ENCODE results near the gene GREB1L. TPM values are rescaled to one million over a fixed set of nuclear protein-coding genes. Genes with fewer than 3 reads are reported as not detected.

GREB1L gene
- total RNA-seq, 1 experiment from 2014 or later, result 0.26 TPM

DNA sequence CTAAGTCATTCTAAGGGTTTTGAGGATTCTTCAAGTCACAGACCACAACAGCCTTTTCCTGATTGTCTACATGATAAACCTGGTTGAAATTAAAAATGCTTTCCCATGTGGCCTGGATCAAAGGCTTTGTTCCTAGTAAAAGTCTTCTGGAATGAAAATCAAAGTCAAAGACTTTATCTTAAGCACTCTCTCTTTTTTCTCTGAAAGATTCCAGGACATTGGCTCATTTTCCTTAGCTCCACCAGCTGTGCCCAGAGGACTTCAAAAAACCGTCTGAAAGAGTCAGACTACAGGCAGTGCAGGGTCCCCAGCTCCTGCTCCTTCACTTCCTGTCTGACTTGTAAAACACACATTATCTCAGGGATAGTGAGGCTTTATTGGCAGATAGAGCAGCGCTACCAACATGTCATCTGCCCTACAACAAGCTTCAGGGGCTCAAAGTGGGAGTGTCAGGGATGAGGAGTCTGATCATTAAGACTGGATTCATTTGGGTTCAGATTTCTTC lies 210.3 kb downstream of the GREB1L start (continued):
- TF ChIP-seq, protein P1, sequence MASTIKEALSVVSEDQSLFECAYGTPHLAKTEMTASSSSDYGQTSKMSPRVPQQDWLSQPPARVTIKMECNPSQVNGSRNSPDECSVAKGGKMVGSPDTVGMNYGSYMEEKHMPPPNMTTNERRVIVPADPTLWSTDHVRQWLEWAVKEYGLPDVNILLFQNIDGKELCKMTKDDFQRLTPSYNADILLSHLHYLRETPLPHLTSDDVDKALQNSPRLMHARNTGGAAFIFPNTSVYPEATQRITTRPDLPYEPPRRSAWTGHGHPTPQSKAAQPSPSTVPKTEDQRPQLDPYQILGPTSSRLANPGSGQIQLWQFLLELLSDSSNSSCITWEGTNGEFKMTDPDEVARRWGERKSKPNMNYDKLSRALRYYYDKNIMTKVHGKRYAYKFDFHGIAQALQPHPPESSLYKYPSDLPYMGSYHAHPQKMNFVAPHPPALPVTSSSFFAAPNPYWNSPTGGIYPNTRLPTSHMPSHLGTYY (CRISPR knock-in tag; IDR thresholded peaks at IDR 0.05), result no peak
- no peak for TF ChIP-seq RELA (CRISPR knock-in tag; IDR thresholded peaks at IDR 0.05; ENCODE audit: borderline replicate concordance)
- TF ChIP-seq EMX1 (CRISPR knock-in tag; IDR thresholded peaks at IDR 0.05), result no peak
- TF ChIP-seq, protein P2, sequence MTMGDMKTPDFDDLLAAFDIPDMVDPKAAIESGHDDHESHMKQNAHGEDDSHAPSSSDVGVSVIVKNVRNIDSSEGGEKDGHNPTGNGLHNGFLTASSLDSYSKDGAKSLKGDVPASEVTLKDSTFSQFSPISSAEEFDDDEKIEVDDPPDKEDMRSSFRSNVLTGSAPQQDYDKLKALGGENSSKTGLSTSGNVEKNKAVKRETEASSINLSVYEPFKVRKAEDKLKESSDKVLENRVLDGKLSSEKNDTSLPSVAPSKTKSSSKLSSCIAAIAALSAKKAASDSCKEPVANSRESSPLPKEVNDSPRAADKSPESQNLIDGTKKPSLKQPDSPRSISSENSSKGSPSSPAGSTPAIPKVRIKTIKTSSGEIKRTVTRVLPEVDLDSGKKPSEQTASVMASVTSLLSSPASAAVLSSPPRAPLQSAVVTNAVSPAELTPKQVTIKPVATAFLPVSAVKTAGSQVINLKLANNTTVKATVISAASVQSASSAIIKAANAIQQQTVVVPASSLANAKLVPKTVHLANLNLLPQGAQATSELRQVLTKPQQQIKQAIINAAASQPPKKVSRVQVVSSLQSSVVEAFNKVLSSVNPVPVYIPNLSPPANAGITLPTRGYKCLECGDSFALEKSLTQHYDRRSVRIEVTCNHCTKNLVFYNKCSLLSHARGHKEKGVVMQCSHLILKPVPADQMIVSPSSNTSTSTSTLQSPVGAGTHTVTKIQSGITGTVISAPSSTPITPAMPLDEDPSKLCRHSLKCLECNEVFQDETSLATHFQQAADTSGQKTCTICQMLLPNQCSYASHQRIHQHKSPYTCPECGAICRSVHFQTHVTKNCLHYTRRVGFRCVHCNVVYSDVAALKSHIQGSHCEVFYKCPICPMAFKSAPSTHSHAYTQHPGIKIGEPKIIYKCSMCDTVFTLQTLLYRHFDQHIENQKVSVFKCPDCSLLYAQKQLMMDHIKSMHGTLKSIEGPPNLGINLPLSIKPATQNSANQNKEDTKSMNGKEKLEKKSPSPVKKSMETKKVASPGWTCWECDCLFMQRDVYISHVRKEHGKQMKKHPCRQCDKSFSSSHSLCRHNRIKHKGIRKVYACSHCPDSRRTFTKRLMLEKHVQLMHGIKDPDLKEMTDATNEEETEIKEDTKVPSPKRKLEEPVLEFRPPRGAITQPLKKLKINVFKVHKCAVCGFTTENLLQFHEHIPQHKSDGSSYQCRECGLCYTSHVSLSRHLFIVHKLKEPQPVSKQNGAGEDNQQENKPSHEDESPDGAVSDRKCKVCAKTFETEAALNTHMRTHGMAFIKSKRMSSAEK (CRISPR knock-in tag; IDR thresholded peaks at IDR 0.05; ENCODE audit: borderline replicate concordance), result no peak
- TF ChIP-seq, protein P3, sequence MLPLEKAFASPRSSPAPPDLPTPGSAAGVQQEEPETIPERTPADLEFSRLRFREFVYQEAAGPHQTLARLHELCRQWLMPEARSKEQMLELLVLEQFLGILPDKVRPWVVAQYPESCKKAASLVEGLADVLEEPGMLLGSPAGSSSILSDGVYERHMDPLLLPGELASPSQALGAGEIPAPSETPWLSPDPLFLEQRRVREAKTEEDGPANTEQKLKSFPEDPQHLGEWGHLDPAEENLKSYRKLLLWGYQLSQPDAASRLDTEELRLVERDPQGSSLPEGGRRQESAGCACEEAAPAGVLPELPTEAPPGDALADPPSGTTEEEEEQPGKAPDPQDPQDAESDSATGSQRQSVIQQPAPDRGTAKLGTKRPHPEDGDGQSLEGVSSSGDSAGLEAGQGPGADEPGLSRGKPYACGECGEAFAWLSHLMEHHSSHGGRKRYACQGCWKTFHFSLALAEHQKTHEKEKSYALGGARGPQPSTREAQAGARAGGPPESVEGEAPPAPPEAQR (CRISPR knock-in tag; IDR thresholded peaks at IDR 0.05), result no peak
- TF ChIP-seq FOXJ3 (CRISPR knock-in tag; IDR thresholded peaks at IDR 0.05; ENCODE audit: borderline replicate concordance), result no peak
- TF ChIP-seq ATF1 (CRISPR knock-in tag; IDR thresholded peaks at IDR 0.05), result no peak
- no peak for TF ChIP-seq ZNF219 (CRISPR knock-in tag; IDR thresholded peaks at IDR 0.05; ENCODE audit: borderline replicate concordance)
- TF ChIP-seq TEAD1 (CRISPR knock-in tag; IDR thresholded peaks at IDR 0.05), result no peak
- no peak for TF ChIP-seq CREM (CRISPR knock-in tag; IDR thresholded peaks at IDR 0.05)
- TF ChIP-seq, protein P4, sequence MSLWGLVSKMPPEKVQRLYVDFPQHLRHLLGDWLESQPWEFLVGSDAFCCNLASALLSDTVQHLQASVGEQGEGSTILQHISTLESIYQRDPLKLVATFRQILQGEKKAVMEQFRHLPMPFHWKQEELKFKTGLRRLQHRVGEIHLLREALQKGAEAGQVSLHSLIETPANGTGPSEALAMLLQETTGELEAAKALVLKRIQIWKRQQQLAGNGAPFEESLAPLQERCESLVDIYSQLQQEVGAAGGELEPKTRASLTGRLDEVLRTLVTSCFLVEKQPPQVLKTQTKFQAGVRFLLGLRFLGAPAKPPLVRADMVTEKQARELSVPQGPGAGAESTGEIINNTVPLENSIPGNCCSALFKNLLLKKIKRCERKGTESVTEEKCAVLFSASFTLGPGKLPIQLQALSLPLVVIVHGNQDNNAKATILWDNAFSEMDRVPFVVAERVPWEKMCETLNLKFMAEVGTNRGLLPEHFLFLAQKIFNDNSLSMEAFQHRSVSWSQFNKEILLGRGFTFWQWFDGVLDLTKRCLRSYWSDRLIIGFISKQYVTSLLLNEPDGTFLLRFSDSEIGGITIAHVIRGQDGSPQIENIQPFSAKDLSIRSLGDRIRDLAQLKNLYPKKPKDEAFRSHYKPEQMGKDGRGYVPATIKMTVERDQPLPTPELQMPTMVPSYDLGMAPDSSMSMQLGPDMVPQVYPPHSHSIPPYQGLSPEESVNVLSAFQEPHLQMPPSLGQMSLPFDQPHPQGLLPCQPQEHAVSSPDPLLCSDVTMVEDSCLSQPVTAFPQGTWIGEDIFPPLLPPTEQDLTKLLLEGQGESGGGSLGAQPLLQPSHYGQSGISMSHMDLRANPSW (CRISPR knock-in tag; conservative IDR thresholded peaks at IDR 0.05; ENCODE audit: low read depth), result no peak

DNA sequence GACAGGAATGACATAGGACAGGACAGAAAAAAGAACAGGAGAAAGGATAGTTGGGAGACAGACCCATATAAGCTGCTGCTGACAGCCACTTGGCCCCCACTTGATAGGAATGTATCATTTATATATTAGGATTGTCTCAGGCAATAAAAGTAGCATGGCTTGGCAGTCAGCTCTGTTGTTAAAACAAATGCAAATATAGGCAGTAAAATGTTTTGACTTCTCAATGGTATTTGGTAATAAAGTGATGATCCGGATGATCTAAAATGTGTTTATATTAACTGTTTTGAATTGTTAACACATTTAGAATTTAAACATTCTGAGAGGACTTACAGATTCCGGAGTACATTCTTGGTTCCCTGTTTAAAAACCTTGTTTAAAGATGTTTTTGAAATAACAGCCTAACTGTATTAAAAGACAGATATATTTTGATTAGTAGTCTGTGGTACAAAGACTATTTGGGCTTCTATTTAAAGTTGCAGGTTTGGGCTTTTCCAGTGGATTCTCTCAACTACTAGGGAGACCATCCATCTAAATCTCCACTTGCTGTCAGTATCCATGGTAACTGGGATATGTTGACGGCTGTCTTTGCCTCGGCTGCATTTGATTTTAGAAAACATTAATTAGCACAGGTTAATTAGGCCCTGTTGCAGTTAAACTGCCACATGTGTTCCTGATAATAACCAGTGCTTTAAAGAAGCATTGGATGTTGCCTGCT lies 210.9 kb downstream of the GREB1L start:
- no peak overlapping the region for H3K27ac Mint-ChIP-seq
- CTCF ChIA-PET, result interaction anchor here (0.6 kb wide), 2 partner anchors 46 to 281 kb away, joined by 4 to 6 read pairs; no protein-coding TSS in a partner anchor
- no peaks in the 10 kb centered on the region; the same call in 1 of the 2 replicates for H3K27me3 Mint-ChIP-seq (ENCODE audit: low read depth)
- TF ChIP-seq NFATC4 (CRISPR knock-in tag; IDR thresholded peaks at IDR 0.05), result no peak
- no peak for TF ChIP-seq JUN (CRISPR knock-in tag; IDR thresholded peaks at IDR 0.05)
- TF ChIP-seq NFE2L1 (CRISPR knock-in tag; IDR thresholded peaks at IDR 0.05), result no peak
- TF ChIP-seq, protein P5, sequence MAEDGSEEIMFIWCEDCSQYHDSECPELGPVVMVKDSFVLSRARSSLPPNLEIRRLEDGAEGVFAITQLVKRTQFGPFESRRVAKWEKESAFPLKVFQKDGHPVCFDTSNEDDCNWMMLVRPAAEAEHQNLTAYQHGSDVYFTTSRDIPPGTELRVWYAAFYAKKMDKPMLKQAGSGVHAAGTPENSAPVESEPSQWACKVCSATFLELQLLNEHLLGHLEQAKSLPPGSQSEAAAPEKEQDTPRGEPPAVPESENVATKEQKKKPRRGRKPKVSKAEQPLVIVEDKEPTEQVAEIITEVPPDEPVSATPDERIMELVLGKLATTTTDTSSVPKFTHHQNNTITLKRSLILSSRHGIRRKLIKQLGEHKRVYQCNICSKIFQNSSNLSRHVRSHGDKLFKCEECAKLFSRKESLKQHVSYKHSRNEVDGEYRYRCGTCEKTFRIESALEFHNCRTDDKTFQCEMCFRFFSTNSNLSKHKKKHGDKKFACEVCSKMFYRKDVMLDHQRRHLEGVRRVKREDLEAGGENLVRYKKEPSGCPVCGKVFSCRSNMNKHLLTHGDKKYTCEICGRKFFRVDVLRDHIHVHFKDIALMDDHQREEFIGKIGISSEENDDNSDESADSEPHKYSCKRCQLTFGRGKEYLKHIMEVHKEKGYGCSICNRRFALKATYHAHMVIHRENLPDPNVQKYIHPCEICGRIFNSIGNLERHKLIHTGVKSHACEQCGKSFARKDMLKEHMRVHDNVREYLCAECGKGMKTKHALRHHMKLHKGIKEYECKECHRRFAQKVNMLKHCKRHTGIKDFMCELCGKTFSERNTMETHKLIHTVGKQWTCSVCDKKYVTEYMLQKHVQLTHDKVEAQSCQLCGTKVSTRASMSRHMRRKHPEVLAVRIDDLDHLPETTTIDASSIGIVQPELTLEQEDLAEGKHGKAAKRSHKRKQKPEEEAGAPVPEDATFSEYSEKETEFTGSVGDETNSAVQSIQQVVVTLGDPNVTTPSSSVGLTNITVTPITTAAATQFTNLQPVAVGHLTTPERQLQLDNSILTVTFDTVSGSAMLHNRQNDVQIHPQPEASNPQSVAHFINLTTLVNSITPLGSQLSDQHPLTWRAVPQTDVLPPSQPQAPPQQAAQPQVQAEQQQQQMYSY (CRISPR knock-in tag; IDR thresholded peaks at IDR 0.05), result no peak
- TF ChIP-seq, protein P6, sequence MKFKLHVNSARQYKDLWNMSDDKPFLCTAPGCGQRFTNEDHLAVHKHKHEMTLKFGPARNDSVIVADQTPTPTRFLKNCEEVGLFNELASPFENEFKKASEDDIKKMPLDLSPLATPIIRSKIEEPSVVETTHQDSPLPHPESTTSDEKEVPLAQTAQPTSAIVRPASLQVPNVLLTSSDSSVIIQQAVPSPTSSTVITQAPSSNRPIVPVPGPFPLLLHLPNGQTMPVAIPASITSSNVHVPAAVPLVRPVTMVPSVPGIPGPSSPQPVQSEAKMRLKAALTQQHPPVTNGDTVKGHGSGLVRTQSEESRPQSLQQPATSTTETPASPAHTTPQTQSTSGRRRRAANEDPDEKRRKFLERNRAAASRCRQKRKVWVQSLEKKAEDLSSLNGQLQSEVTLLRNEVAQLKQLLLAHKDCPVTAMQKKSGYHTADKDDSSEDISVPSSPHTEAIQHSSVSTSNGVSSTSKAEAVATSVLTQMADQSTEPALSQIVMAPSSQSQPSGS (CRISPR knock-in tag; IDR thresholded peaks at IDR 0.05; ENCODE audit: borderline replicate concordance, low read depth), result no peak
- TF ChIP-seq, protein P4 (CRISPR knock-in tag; conservative IDR thresholded peaks at IDR 0.05; ENCODE audit: low read depth), result no peak
- TF ChIP-seq NR3C1 (CRISPR knock-in tag; conservative IDR thresholded peaks at IDR 0.05; ENCODE audit: low read depth), result no peak

More for the DNA sequence above, 210.9 kb downstream of the GREB1L start:
- Mint-ChIP-seq H3K4me1 (peaks cover 4% of the 10 kb centered on the region), H3K4me3 (no peak overlapping the region), H3K9me3 (no peaks in the 10 kb centered on the region), H3K36me3 (no peaks in the 10 kb centered on the region)
- ATAC-seq (no peak), DNase-seq (ENCODE audit: low spot score) (no peak)
- POLR2A ChIA-PET, result interaction anchor here (0.6 kb wide), 1 partner anchor 68 kb away, joined by 3 read pairs; no protein-coding TSS in a partner anchor

All from WTC11 (cell line).